ENCODE measurements around the gene AADACL2.

- TF ChIP-seq CTCF (IDR thresholded peaks at IDR 0.05; ENCODE audit: low read depth, low read length, missing input control) (no peak), MAX (IDR thresholded peaks at IDR 0.05) (no peak), REST (IDR thresholded peaks at IDR 0.05) (no peak), JUND (IDR thresholded peaks at IDR 0.05) (no peak), GABPA (IDR thresholded peaks at IDR 0.05 in 1 of 2, conservative IDR thresholded peaks at IDR 0.05 in 1 of 2) (no peak), RXRA (IDR thresholded peaks at IDR 0.05) (no peak), FOXA1 (IDR thresholded peaks at IDR 0.05) (no peak), EGR1 (IDR thresholded peaks at IDR 0.05; ENCODE audit: low read depth in 2 of 2) (no peak), NR2F2 (IDR thresholded peaks at IDR 0.05) (no peak), TAF1 (conservative IDR thresholded peaks at IDR 0.05) (no peak)
Observed at GRCh38 chr3:151724576-151725562, 8.9 kb upstream of the AADACL2 start.

Data from liver (tissue), 3 donors.